HepG2 (cell line): ENCODE data around the gene UGT1A3. TPM values are rescaled to one million over a fixed set of nuclear protein-coding genes. Genes with fewer than 3 reads are reported as not detected.

Experiments
- ATF7-NPFF ChIP-seq: sonication (generic); formaldehyde crosslinking; IDR thresholded peaks from 2 replicates; pipeline ENCODE4 v1.8.1; 2023; ENCODE audit warnings: mild to moderate bottlenecking, low read depth, missing genetic modification reagents, moderate library complexity
- ELF4 ChIP-seq: sonication (generic); formaldehyde crosslinking; IDR thresholded peaks from 2 replicates; pipeline ENCODE4 v1.5.0; 2020; ENCODE audit warnings: missing genetic modification reagents, mild to moderate bottlenecking, moderate library complexity, borderline replicate concordance
- FOXP1 ChIP-seq, 2 experiments: fragments of 450-650 bp in 1 of 2; IDR thresholded peaks; 2 replicates each; pipeline ENCODE4 v1.6.1; 2017 to 2018; ENCODE audit warnings: antibody characterized with exemption in 1 of 2
- HDAC1 ChIP-seq: sonication (generic); formaldehyde crosslinking; IDR thresholded peaks from 2 replicates; pipeline ENCODE4 v1.5.1; 2020; ENCODE audit warnings: mild to moderate bottlenecking, missing genetic modification reagents
- JUNB ChIP-seq: sonication (generic); formaldehyde crosslinking; IDR thresholded peaks from 2 replicates; pipeline ENCODE4 v1.8.0; 2022; ENCODE audit warnings: missing genetic modification reagents, mild to moderate bottlenecking, borderline replicate concordance
- JUND ChIP-seq: sonication (generic); formaldehyde crosslinking; IDR thresholded peaks from 2 replicates; pipeline ENCODE4 v1.8.0; 2022; ENCODE audit warnings: mild to moderate bottlenecking, missing genetic modification reagents
- MAFG ChIP-seq: sonication (generic); formaldehyde crosslinking; IDR thresholded peaks from 2 replicates; pipeline ENCODE4 v1.5.1; 2020; ENCODE audit warnings: mild to moderate bottlenecking, missing genetic modification reagents
- NCOA1 ChIP-seq: sonication (generic); formaldehyde crosslinking; IDR thresholded peaks from 2 replicates; pipeline ENCODE4 v1.9.0; 2021; ENCODE audit warnings: missing genetic modification reagents
- RXRA ChIP-seq: sonication (generic); formaldehyde crosslinking; IDR thresholded peaks from 2 replicates; pipeline ENCODE4 v1.5.1; 2020; ENCODE audit warnings: missing genetic modification reagents
- SNAPC5 ChIP-seq: sonication (generic); formaldehyde crosslinking; IDR thresholded peaks from 2 replicates; pipeline ENCODE4 v1.8.1; 2023; ENCODE audit warnings: mild to moderate bottlenecking, missing genetic modification reagents, borderline replicate concordance
- SRF ChIP-seq: IDR thresholded peaks from 2 replicates; pipeline ENCODE4 v1.6.1; 2011; ENCODE audit warnings: mild to moderate bottlenecking, low read depth, low read length, moderate library complexity
- SUZ12 ChIP-seq: fragments of 150-350 bp; IDR thresholded peaks from 2 replicates; pipeline ENCODE4 v1.6.1; 2014; ENCODE audit warnings: low read depth, low read length
- TBX3 ChIP-seq: fragments of 450-650 bp; IDR thresholded peaks from 2 replicates; pipeline ENCODE4 v1.6.1; 2017; ENCODE audit warnings: antibody characterized with exemption, mild to moderate bottlenecking, inconsistent platforms, borderline replicate concordance
- TFE3 ChIP-seq: IDR thresholded peaks from 2 replicates; pipeline ENCODE4 v1.6.1; 2016
- ZBTB25 ChIP-seq: IDR thresholded peaks from 2 replicates; pipeline ENCODE4 v1.6.1; 2018; ENCODE audit warnings: missing genetic modification reagents
- ZFP36 ChIP-seq: fragments of 150-350 bp; IDR thresholded peaks from 2 replicates; pipeline ENCODE4 v1.6.1; 2018; ENCODE audit warnings: borderline replicate concordance, low read length, low read depth; ENCODE audit not compliant: partially characterized antibody
- ZNF121 ChIP-seq: sonication (generic); formaldehyde crosslinking; IDR thresholded peaks from 2 replicates; pipeline ENCODE4 v1.5.0; 2020; ENCODE audit warnings: mild to moderate bottlenecking, missing genetic modification reagents
- ZNF282 ChIP-seq: fragments of 450-650 bp; IDR thresholded peaks from 2 replicates; pipeline ENCODE4 v1.6.1; 2018; ENCODE audit not compliant: partially characterized antibody
- ZNF550 ChIP-seq: sonication (generic); formaldehyde crosslinking; IDR thresholded peaks from 2 replicates; pipeline ENCODE4 v1.4.0; 2020; ENCODE audit warnings: mild to moderate bottlenecking, missing genetic modification reagents, borderline replicate concordance
- ZNF607 ChIP-seq: sonication (generic); formaldehyde crosslinking; IDR thresholded peaks from 2 replicates; pipeline ENCODE4 v1.5.1; 2020; ENCODE audit warnings: missing genetic modification reagents, mild to moderate bottlenecking, borderline replicate concordance
- ZNF703 ChIP-seq: sonication (generic); formaldehyde crosslinking; IDR thresholded peaks from 2 replicates; pipeline ENCODE4 v1.5.1; 2020; ENCODE audit warnings: missing genetic modification reagents, mild to moderate bottlenecking, moderate library complexity, borderline replicate concordance
- ZNF709 ChIP-seq: sonication (generic); formaldehyde crosslinking; IDR thresholded peaks from 2 replicates; pipeline ENCODE4 v1.5.0; 2020; ENCODE audit warnings: mild to moderate bottlenecking, missing genetic modification reagents
- ZNF747 ChIP-seq: sonication (generic); formaldehyde crosslinking; IDR thresholded peaks from 2 replicates; pipeline ENCODE4 v1.8.1; 2023; ENCODE audit warnings: missing genetic modification reagents, mild to moderate bottlenecking, borderline replicate concordance
- ZNF773 ChIP-seq: sonication (generic); formaldehyde crosslinking; IDR thresholded peaks from 2 replicates; pipeline ENCODE4 v1.4.0; 2020; ENCODE audit warnings: missing genetic modification reagents, borderline replicate concordance
- ZNF878 ChIP-seq: sonication (generic); formaldehyde crosslinking; IDR thresholded peaks from 2 replicates; pipeline ENCODE4 v1.8.1; 2023; ENCODE audit warnings: mild to moderate bottlenecking, missing genetic modification reagents, moderate library complexity
- polyA plus RNA-seq, 8 experiments: library from polyadenylated mRNA; depleted of rRNA in 3 of 8; stranded (reverse) in 7 of 8; unstranded in 1 of 8; fragments of >200 nt; fragmentation: Illumina TruSeq in 4 of 8; extraction: Trizol in 4 of 8; gene quantifications; 2 replicates each; pipeline versions ENCODE4 v1.2.1 to v1.2.3, GENCODE V29; 2011 to 2016; ENCODE audit warnings: low read depth in 4 of 8, missing spikeins in 1 of 8, mixed read lengths in 1 of 8; ENCODE audit not compliant: insufficient read depth in 1 of 8
- total RNA-seq, 5 experiments: library from RNA; depleted of rRNA; stranded (reverse); fragments of >200 nt; fragmentation: Illumina TruSeq; extraction: Trizol; gene quantifications; 2 replicates each; pipeline ENCODE4 v1.2.3, GENCODE V29; 2016; ENCODE audit warnings: low read depth in 1 of 5
- TF ChIP-seq, protein P1 (sequence below): sonication (generic); formaldehyde crosslinking; IDR thresholded peaks from 2 replicates; pipeline ENCODE4 v1.8.0; 2022; ENCODE audit warnings: mild to moderate bottlenecking, missing genetic modification reagents, moderate library complexity
- TF ChIP-seq, protein P2 (sequence below): sonication (generic); formaldehyde crosslinking; IDR thresholded peaks from 2 replicates; pipeline ENCODE4 v1.5.0; 2020; ENCODE audit warnings: missing genetic modification reagents

Gene UGT1A3
- total and polyA plus RNA-seq, 2 of the 13 experiments (the other 11 are each of a cell fraction or from before 2014, with no cell fraction given): not detected

- no peak for TF ChIP-seq ZNF709 (CRISPR knock-in tag)
- TF ChIP-seq ZNF121: no peak
- TF ChIP-seq, protein P1, sequence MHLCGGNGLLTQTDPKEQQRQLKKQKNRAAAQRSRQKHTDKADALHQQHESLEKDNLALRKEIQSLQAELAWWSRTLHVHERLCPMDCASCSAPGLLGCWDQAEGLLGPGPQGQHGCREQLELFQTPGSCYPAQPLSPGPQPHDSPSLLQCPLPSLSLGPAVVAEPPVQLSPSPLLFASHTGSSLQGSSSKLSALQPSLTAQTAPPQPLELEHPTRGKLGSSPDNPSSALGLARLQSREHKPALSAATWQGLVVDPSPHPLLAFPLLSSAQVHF: peak; percentile 89
- peak; percentile 90 for TF ChIP-seq JUNB (CRISPR knock-in tag)
- no peak for TF ChIP-seq MAFG (CRISPR knock-in tag)
- TF ChIP-seq TBX3: peak; percentile 99
- no peak for TF ChIP-seq SUZ12
- TF ChIP-seq JUND (CRISPR knock-in tag): peak; percentile 66; the same call in 1 of the 2 replicates
- TF ChIP-seq ATF7-NPFF (CRISPR knock-in tag): 0 out of 2 replicates have a peak, but pooled peaks have one; percentile 44
- TF ChIP-seq HDAC1 (CRISPR knock-in tag): peak; percentile 98
- 0 out of 2 replicates have a peak, but pooled peaks have one; percentile 31 for TF ChIP-seq FOXP1 (IDR thresholded peaks at IDR 0.05)
- TF ChIP-seq FOXP1 (CRISPR knock-in tag; IDR thresholded peaks at IDR 0.05): peak; percentile 94
- peak; percentile 95; the same call in 1 of the 2 replicates for TF ChIP-seq RXRA (CRISPR knock-in tag)
- no peak for TF ChIP-seq SRF
- TF ChIP-seq SNAPC5: peak; percentile 89
- TF ChIP-seq ZNF282: no peak
- no peak for TF ChIP-seq ZNF773
- peak; percentile 76; the same call in 1 of the 2 replicates for TF ChIP-seq NCOA1 (CRISPR knock-in tag)
- TF ChIP-seq ZFP36: peak; percentile 88
- TF ChIP-seq ZNF703 (CRISPR knock-in tag): peak; percentile 99
- peak; percentile 78; the same call in 1 of the 2 replicates for TF ChIP-seq ZNF607 (CRISPR knock-in tag)
- TF ChIP-seq ZNF550 (CRISPR knock-in tag): no peak
- TF ChIP-seq, protein P2, sequence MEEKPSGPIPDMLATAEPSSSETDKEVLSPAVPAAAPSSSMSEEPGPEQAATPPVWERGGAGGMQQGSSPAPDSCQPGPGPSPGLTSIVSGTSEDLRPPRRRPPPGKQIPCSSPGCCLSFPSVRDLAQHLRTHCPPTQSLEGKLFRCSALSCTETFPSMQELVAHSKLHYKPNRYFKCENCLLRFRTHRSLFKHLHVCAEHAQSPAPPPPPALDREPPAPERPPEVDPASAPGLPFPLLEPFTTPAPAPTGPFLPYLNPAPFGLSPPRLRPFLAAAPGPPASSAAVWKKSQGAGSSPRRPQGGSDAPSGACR (CRISPR knock-in tag): peak; percentile 48; the same call in 1 of the 2 replicates
- TF ChIP-seq TFE3 (CRISPR knock-in tag): peak; percentile 73
- peak; percentile 95; the same call in 1 of the 2 replicates for TF ChIP-seq ZNF878 (CRISPR knock-in tag)
- peak; percentile 85; the same call in 1 of the 2 replicates for TF ChIP-seq ZNF747 (CRISPR knock-in tag)
- peak; percentile 84; the same call in 1 of the 2 replicates for TF ChIP-seq ZBTB25 (CRISPR knock-in tag)
- peak; percentile 75; the same call in 1 of the 2 replicates for TF ChIP-seq ELF4 (CRISPR knock-in tag)
Measured at GRCh38 chr2:233756429-233757081, 27.7 kb downstream of the UGT1A3 start (continued).
